ENCODE measurements around the gene VSTM2B. TPM values are rescaled to one million over a fixed set of nuclear protein-coding genes. Genes with fewer than 3 reads are reported as not detected.

Gene VSTM2B
- total RNA-seq, 1 experiment from 2014 or later: 0.31 TPM

DNA sequence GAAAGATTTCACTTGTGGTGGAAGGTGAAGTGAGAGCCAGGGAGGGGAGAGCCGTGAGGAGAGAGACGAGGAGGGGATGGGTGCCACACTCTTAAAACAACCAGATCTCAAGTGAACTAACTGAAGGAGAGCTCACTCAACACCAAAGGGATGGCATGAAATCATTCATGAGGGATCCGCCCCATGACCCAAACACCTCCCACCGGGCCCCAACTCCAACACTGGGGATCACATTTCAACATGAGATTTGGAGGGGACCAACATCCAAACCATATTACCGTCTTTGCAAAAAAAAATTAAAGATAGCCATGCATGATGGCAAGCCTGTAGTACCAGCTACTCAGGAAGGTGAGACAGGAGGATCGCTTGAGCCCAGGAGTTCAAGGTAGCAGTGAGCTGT lies 45.4 kb downstream of the VSTM2B start:
- Histone ChIP-seq H2BK12ac (ENCODE audit: insufficient read length, low read depth, low read length) (no peak overlapping the region), H4K8ac (replicated peaks; ENCODE audit: insufficient read length, low read depth, low read length) (peak overlapping the region; percentile 46), H3K18ac (ENCODE audit: insufficient read length, low read depth, low read length) (no peak overlapping the region), H2BK120ac (ENCODE audit: low read depth, low read length, poor library complexity, severe bottlenecking) (no peak overlapping the region), H4K5ac (ENCODE audit: insufficient read length, low read depth, low read length) (no peak overlapping the region), H3K4me2 (ENCODE audit: insufficient read depth, insufficient read length, low read length) (no peak overlapping the region), H3K79me1 (ENCODE audit: insufficient read depth, low read depth, low read length, poor library complexity, severe bottlenecking) (no peaks in the 10 kb centered on the region), H3T11ph (ENCODE audit: low read length) (no peak overlapping the region), H3K9me3 (ENCODE audit: control insufficient read depth, low read depth, low read length) (no peaks in the 10 kb centered on the region), H3K79me2 (ENCODE audit: insufficient read depth, low read length) (no peaks in the 10 kb centered on the region), H3K4ac (ENCODE audit: low read depth, low read length) (no peak overlapping the region), H3K14ac (ENCODE audit: insufficient read depth, low read length) (no peak overlapping the region), H2AK5ac (ENCODE audit: insufficient read length, low read length) (no peak overlapping the region), H4K20me1 (ENCODE audit: control insufficient read depth, insufficient read depth, insufficient read length) (no peaks in the 10 kb centered on the region), H3K56ac (ENCODE audit: insufficient read length, low read depth, low read length) (no peak overlapping the region), H2BK20ac (ENCODE audit: low read depth, low read length, poor library complexity, severe bottlenecking) (no peak overlapping the region), H3K27ac (ENCODE audit: insufficient read length, low read depth, low read length) (no peak overlapping the region), H3K9ac (ENCODE audit: extremely low read depth, insufficient read length, low read length) (no peak overlapping the region), H3K4me1 (ENCODE audit: insufficient read depth, low read length) (no peaks in the 10 kb centered on the region), H3K23ac (ENCODE audit: insufficient read length, low read depth, low read length) (no peak overlapping the region), H3K27me3 (ENCODE audit: insufficient read depth, low read length) (no peaks in the 10 kb centered on the region), H4K91ac (ENCODE audit: insufficient read length, low read depth, low read length) (no peak overlapping the region), H2AFZ (ENCODE audit: low read length) (no peak overlapping the region), H2BK15ac (ENCODE audit: low read depth, low read length) (no peak overlapping the region), H3K23me2 (ENCODE audit: insufficient read length, low read depth, low read length, poor library complexity, severe bottlenecking) (no peaks in the 10 kb centered on the region), H2BK5ac (ENCODE audit: insufficient read length, low read length) (no peak overlapping the region)
- TF ChIP-seq, protein P1, sequence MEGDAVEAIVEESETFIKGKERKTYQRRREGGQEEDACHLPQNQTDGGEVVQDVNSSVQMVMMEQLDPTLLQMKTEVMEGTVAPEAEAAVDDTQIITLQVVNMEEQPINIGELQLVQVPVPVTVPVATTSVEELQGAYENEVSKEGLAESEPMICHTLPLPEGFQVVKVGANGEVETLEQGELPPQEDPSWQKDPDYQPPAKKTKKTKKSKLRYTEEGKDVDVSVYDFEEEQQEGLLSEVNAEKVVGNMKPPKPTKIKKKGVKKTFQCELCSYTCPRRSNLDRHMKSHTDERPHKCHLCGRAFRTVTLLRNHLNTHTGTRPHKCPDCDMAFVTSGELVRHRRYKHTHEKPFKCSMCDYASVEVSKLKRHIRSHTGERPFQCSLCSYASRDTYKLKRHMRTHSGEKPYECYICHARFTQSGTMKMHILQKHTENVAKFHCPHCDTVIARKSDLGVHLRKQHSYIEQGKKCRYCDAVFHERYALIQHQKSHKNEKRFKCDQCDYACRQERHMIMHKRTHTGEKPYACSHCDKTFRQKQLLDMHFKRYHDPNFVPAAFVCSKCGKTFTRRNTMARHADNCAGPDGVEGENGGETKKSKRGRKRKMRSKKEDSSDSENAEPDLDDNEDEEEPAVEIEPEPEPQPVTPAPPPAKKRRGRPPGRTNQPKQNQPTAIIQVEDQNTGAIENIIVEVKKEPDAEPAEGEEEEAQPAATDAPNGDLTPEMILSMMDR (conservative IDR thresholded peaks at IDR 0.05): no peak
- no peaks in the 10 kb centered on the region for H3K36me3 Mint-ChIP-seq (ENCODE audit: insufficient read depth in 1 of 3, low read depth in 3 of 3)
- WGBS (ENCODE audit: extremely low coverage, insufficient read length, low lambda C conversion rate): no CpG with 5 or more reads among the region's 6 CpGs
- DNase-seq: no peak
- H3K27ac Mint-ChIP-seq: no peak overlapping the region
- H3K4me3 Mint-ChIP-seq: no peak overlapping the region
- no peaks in the 10 kb centered on the region for H3K9me3 Mint-ChIP-seq
- peaks cover 59% of the 10 kb centered on the region for H3K27me3 Mint-ChIP-seq (ENCODE audit: low read depth)
- H3K4me1 Mint-ChIP-seq: peaks cover 9 to 19% of the 10 kb centered on the region in 2 experiments
